Cardiac fibroblast (primary cell): ENCODE data around the gene MTX1.
A peak's percentile ranks its signal among the peaks of the same experiment; 100 is the strongest.
"Not testable (repeated sequence)": the region's sequence is repeated elsewhere in the genome, so short reads cannot be mapped to it uniquely, and the experiment has no call there.

Experiments
- DNase-seq, 2 donors: peaks; one replicate each; pipeline versions ENCODE4 v3.0.0 to v3.0.0-alpha.2; 2010; ENCODE audit warnings: low read depth in 2 of 2
- H3K4me3 ChIP-seq, 2 donors: replicated peaks in 1 of 2; 1 replicate in 1 of 2; 2 replicates in 1 of 2; pipeline ENCODE4 v1.5.1; 2011; ENCODE audit warnings: low read depth in 2 of 2, low read length in 2 of 2, mild to moderate bottlenecking in 2 of 2, moderate library complexity in 1 of 2
- CTCF ChIP-seq: IDR thresholded peaks from one replicate; pipeline ENCODE4 v1.5.1; 2011; ENCODE audit warnings: low read depth, mild to moderate bottlenecking, low read length, inconsistent platforms

Gene MTX1

GRCh38 chr1:155192346-155193274 lies 15.9 kb upstream of the MTX1 start:
- peak overlapping the region in 1 of 2 donors; percentile 65 for H3K4me3 ChIP-seq
- TF ChIP-seq CTCF: no peak
- DNase-seq: no peak

- TF ChIP-seq CTCF: peak; percentile 99
- H3K4me3 ChIP-seq: peak overlapping the region; percentile 52 to 65
- DNase-seq: peak; percentile 91 to 95
These were observed 15.1 kb upstream of the MTX1 start for GRCh38 chr1:155193275-155193990.

GRCh38 chr1:155193991-155194240 lies 14.6 kb upstream of the MTX1 start:
- not testable (repeated sequence) for DNase-seq
- peak overlapping the region; percentile 52 to 65 for H3K4me3 ChIP-seq

- peak in 1 of 2 donors; percentile 22 for DNase-seq
- H3K4me3 ChIP-seq: peak overlapping the region; percentile 52 to 65
- no peak for TF ChIP-seq CTCF
These were observed 13.0 kb upstream of the MTX1 start for GRCh38 chr1:155195201-155196102.

- no peak for TF ChIP-seq CTCF
- DNase-seq: no peak
- peak overlapping the region in 1 of 2 donors; percentile 65 for H3K4me3 ChIP-seq
These were observed 12.2 kb upstream of the MTX1 start for GRCh38 chr1:155196103-155196892.

GRCh38 chr1:155196893-155197638 lies 11.4 kb upstream of the MTX1 start:
- no peak overlapping the region for H3K4me3 ChIP-seq
- DNase-seq: no peak
- TF ChIP-seq CTCF: no peak
